Activated T-cell treated with anti-CD3 and anti-CD28 coated beads for 4 hours (primary cell): Measurements from ENCODE around the gene RNF5.

Source experiments
- DNase-seq: peaks from one replicate; pipeline ENCODE4 v3.0.0-alpha.2; 2020

The RNF5 gene

DNA sequence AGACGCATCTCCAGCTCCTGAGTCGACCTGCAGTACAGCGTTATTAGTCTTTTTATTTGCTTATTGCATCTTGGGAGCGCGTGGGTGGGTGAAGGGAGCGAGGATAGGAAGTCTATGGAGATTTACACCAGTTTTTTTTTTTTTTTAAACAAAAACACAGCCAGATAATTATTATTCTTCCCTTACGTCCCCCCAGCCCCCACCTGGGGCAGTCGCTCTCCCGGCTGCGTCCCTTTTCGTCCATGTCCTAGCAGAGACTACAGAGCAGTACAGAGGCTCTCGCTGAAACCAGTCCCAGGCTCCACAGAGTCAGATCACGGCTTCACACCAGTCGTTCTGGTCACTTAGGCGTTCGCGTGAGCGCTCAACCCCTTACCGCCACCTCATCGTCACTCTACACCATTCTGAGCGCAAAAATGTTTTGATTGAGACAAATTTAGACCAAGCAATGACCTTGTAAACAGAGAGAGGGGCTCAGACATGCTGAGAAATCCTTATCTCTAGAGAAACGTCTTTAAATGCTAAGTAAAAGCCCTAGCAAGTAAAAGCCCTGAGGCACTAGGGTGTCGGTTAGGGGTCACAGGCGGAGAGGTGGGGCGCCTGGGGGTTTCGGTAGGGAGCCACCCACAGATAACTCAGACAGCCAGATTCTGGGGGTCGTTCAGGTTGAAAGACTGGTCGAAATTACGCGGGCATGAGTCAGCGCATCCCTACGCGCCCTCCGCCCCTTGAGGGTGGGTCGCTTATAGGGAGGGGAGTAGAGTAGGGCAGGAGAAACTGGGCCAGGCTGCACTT, 25.2 kb upstream of the RNF5 start:
- DNase-seq = no peak

DNA sequence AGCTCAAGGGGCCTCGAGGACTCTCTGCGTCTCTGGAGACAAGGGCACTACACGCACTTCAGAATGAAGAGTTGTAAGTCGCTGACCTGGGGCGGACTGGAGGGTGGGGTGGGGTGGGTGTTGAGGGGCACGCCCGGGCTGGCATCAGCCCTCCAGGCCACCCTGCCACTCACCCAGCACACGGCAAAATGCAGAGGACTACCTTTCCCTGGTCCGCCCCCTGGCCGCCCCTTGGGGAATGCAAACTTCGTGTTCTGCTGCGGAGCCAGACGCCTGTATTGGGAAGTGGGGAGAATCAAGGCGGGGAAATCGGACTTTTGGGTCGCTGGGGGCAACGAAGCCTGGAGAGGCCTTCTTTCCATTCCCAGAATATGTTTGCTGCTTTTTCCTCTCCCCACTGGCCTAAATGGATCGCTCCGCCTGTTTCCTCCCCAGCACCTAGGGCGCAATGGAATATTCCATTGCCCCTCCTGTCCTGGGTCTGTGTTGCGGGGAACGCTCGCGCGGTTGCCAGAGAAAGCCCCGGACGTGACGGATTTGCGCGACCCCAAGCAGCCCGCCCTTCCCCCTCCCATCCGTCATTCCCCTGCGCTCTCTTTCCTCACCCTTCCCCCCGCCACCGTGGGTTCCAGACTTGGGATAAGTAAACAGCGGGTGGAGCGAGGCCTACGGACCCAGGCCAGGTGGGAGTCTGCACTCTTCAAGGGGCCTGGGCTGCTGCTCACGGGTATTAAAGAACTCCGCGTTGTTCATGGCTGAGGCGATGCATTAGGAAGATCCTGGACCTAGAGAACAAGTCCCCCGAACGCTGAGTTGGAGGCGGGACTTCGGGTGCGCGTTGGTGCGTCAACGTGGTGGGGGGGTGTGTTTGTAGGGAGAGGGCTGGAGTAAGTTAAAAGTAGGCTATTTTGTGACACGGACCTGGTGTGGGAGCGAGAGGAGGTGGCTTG, 24.4 kb upstream of the RNF5 start, which contains the start of gene PPT2:
Gene PPT2, plus strand, starts transcription at position 578 of the 950 bp plus-strand sequence. CDS start 454 bp downstream, outside the sequence.
- peak; percentile 57 for DNase-seq

DNA sequence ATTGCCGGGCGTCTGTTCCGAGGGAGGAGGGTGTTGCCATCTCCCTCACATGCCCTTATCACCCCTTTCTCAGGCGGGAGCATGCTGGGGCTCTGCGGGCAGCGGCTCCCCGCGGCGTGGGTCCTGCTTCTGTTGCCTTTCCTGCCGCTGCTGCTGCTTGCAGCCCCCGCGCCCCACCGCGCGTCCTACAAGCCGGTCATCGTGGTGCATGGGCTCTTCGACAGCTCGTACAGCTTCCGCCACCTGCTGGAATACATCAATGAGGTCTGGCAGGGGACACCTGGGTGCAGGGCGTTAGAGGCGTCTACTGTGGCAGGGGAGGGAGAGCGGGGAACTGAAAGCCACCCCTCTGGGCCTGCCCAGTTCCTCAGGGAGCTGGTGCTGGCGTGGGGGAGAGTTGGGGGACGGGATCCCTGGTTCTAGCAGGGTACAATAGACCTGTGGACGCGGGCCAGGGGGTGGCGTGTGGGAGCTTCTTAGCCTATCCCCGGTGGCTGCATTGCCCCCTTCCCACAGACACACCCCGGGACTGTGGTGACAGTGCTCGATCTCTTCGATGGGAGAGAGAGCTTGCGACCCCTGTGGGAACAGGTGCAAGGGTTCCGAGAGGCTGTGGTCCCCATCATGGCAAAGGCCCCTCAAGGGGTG, 23.6 kb upstream of the RNF5 start:
- peak; percentile 32 for DNase-seq

- no peak for DNase-seq
Observed at GRCh38 chr6:32156891-32157290, 21.3 kb upstream of the RNF5 start.

DNA sequence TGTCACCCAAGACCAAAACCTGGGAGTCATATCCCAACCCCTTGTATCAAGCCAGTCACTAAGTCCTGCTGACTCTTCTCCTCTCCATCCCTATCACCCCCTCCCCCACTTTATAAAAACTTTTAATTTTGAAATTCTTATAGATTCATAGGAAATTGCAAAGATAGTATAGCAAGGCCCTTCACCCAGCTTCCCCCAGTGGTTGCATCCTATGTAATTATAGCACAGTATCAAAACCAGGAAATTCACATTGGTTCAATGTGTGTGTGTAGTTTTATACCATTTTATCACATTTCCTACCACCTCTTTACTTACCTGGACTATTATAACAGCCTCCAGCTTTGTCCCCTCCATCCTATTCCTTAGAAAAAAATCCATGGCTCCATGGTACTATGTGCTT, 20.2 kb upstream of the RNF5 start:
- no peak for DNase-seq

- DNase-seq = no peak
Observed at GRCh38 chr6:32163559-32164258, 14.5 kb upstream of the RNF5 start.

DNA sequence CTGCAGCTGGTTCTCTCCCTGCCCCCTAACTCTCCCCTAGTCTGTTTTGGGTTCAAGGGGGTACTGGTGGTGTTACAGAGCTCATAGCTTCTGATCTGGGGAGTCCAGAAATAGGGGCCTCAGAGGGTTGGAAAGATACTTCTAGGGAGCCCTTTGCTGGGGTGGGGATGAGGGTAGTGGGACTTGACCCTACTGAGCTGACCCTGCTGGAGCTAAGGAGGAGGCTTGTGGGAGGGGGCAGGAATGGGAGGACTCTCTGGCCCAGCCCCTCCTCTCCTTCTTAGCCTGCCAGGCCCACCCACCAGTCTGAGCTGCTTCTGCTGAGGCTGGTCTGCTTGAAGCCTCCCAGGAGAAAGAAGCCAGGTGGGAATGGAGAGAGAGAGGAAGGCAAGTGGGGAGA, 13.9 kb upstream of the RNF5 start, which contains the start of gene EGFL8:
Gene EGFL8, plus strand, starts transcription at position 301 of the 400 bp plus-strand sequence. CDS start 1,571 bp downstream, outside the sequence.
- no peak for DNase-seq

GRCh38 chr6:32166411-32167061, 11.7 kb upstream of the RNF5 start:
- no peak for DNase-seq

GRCh38 chr6:32167154-32167760, 10.9 kb upstream of the RNF5 start:
- no peak for DNase-seq

DNA sequence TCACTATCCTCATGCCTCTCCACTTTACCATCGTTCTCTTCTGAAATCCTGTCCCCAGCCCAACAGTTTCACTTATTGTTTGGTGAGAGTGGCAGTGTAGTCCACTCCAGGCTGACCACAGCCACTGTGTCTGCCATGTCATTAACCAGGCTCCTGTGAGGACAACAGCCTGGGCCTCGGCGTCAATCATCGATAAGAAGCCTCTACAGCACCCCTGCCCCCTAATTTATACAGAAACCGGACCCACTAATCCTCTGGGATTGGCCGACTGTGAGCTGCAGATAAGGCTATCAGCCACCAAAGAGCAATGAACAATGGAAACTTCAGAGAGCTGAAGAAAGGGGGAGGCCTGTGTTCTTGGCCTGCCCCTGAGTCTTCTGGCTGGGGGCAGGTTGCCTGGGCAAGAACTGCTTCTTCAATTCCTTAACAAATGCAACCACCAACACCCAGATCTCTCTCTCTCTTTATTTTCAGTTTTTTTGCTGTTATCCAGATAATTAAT, 10.4 kb upstream of the RNF5 start:
- DNase-seq = no peak

DNA sequence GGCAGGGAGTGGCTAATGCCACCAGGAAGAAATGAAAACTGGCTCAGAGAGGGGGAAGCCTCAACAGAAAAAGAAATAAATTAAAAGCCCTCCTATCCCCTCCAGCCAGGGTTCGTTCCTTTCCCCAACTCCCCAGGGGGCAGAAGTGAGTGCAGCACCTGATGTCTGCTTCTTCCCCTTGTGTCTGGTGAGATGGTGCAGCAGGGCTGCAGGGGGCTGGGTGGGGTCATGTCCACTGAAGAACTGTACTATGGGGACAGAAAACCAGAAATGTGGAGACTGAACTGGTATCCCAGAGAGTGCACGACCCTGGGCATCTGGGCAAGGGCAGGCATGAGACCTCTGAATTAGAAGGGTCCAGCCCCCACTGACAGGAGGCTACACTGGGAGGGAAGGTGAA, 9.9 kb upstream of the RNF5 start:
- DNase-seq = no peak

DNA sequence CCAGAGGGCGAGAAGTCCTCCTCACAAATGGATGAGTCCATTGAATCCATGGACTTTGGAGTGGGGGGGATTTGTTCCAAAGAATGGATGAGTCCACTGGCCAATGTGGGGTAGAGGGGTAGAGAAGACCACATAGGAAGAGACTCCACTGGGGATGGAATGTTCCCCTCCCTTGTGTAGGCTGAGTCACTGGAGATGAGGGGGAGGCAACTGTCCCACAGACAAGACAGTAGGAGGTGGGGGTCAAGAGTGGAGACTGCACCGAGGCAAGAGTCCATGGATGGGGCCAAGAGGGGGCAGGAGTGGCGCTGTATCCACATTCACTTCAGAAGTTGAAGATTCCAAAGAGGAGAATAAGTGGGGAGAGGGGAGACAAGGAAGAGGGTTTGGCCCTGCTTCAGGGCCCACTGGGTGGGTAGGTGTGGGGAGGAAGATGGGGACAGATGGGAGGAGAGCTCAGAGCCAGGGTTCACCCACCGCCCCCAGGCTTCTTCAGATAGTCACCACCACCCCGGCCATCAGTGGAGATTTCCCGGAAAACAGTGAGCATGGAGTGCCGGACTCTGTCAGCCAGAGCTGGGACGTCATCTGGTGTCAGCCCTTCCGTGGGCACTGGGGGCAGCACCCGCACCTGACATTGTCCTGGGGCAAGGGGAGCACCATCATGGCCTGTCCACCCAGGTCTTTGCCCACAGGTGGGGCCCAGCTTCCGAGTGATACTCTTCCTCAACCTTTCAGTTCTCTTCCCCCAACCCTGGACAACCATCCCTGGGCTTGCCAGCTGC, 9.2 kb upstream of the RNF5 start:
- no peak for DNase-seq

DNA sequence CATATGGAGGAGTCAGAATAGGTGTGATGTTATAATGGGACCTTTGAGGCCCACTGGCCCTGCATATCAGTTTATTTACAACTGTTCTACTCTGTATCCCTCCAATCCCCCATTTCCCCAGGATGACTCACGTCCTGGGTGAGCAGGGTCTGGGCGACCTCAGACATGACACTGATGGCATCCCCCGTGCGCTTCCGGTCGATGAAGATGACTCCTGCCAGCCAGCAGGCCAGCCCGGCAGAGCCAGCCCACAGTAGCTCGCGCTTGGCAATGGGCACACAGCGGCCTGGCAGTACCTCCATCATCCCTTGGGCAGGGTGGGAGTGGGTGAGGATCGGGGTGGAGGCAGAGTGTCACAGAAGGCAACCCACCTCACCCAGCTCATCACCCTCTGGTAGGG, 7.9 kb upstream of the RNF5 start:
- no peak for DNase-seq

DNA sequence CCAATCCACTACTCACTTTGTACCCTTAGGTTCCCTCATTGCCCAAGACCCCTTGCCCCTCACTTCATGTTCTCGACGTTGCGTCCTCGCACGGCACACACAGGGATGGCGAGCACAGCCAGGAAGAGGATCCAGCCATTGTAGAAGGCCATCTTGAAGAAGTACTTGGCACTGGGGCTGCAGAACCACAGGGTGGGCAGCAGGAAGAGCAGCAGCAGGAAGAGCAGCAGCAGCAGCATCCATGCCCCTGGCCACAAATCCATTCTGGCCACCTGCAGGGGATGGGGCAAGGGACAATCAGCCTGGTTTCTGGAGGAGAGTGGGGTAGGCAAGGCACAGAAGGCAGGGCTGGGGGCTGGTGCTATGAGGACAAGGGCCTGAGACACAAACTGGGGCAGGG, 7.0 kb upstream of the RNF5 start:
- DNase-seq = no peak

DNA sequence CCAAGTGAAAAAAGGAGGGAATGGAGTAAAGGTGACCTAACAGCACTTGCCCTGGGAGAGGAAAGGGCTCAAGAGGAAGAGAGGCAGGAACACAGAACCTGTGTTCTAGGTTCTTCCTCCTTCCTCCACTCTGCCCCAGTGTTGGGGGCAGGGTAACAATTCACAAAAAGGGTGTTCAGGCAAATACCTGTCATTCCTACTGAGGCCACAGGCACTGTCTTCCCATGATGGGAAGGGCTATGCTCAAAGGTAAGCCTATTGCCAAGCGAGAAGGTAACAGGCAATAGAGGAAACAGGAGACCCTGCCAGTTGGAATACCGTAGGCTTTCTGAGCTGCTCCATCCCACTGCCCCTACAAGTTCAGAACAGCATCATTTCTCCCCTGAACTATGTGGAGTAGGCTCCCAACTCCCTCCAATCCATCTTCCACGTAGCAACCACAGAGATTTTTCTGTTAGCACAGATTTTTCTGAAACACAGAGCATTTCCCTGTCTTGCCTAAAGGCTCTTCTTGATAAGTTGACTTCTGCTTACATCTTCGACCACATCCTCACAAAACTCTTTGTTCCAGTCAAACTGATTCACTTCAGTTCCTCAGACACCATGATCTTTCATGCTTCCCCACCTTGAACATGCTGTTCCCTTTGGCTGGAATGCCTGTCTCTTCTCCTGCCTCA, 5.0 kb upstream of the RNF5 start:
- no peak for DNase-seq

DNA sequence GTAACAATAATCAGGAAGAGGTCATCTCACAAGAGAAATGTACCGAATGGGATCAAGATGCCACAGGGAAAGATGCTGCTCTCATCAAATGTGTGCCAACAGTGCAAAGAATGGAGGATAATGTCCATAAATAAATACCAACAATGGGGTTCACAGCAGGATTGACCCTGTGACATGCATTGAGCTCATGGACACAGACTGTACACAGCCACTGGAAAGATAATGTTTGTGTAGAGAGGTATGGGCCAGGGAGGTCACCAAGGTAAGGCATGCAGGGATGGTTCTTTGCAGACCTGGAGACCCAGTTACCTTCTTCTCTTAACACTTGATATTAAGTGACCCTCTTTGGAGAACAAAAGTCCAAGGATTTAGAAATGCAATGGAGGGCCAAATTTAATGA, 3.8 kb upstream of the RNF5 start:
- no peak for DNase-seq

GRCh38 chr6:32175322-32175710, 2.9 kb upstream of the RNF5 start:
- DNase-seq = no peak

- DNase-seq = peak; percentile 95
Observed at GRCh38 chr6:32175711-32176475, 2.3 kb upstream of the RNF5 start, which contains the start of gene AGPAT1. Gene AGPAT1 (minus strand): TSS chr6:32176084. CDS start chr6:32171496, 4,588 bp downstream.
